Head of caudate nucleus (tissue), 42 donors: ENCODE results near the gene ANKRD30BL.
"Not testable (repeated sequence)": the region's sequence is repeated elsewhere in the genome, so short reads cannot be mapped to it uniquely, and the experiment has no call there.

ENCODE experiments used
- DNase-seq, 42 donors: peaks; one replicate each; pipeline versions ENCODE4 v3.0.0 to v3.0.0-alpha.2; 2020 to 2021; ENCODE audit warnings: mixed read lengths in 7 of 42
- intact Hi-C: fragments of 100-400 bp; cut with DNase I; formaldehyde crosslinking; loops from one replicate; pipeline ENCODE4 v1.15.0; 2022

The ANKRD30BL gene, protein sequence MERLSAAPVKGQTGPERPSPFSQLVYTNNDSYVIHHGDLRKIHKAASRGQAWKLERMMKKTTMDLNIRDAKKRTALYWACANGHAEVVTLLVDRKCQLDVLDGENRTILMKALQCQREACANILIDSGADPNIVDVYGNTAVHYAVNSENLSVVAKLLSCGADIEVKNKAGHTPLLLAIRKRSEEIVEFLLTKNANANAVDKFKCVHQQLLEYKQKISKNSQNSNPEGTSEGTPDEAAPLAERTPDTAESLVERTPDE

GRCh38 chr2:132161161-132162124 lies at the start of gene ANKRD30BL:
TSS of gene ANKRD30BL (minus strand) at chr2:132161952. CDS start at chr2:132161705, 247 bp downstream.
- DNase-seq, intact Hi-C loops: not testable (repeated sequence)

DNA sequence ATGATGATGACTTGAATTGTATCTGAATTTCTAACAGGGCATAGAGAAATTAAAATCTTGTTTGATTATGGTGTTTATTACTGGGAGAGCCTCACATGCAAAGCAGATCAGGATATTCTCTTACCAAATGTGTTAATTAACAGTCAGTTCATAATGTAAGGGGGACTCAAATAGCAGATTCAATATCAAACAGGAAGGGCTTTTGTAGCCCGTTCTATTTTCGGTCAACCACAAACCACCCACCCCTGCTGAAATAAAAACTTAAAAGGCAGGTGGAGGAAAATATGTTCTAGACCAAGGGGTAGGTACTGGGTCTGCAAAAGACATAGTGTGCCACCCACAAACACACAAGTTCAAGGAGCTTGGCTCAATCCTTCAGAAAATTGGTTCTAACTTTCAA lies 41.1 kb upstream of the ANKRD30BL start:
- DNase-seq, intact Hi-C loops: not testable (repeated sequence)

DNA sequence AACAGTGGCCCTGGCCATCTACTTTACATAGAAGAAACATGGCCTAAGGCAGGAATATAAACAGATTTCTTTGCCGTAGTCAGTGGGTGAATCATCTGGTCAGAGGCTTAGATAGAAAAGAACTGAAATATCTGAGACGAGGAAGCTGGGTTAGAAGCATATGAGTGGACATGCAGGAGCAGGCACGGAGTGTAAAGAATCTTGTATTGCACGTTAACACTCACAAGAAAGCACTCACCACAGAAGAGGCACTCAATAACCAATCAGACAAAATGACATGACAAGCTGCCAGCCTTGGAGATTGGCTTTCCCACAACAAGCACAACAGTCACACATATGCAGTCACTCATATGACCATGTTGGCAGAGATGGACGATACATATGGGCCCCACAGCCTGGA lies 31.1 kb upstream of the ANKRD30BL start:
- intact Hi-C loops, DNase-seq: not testable (repeated sequence)

DNA sequence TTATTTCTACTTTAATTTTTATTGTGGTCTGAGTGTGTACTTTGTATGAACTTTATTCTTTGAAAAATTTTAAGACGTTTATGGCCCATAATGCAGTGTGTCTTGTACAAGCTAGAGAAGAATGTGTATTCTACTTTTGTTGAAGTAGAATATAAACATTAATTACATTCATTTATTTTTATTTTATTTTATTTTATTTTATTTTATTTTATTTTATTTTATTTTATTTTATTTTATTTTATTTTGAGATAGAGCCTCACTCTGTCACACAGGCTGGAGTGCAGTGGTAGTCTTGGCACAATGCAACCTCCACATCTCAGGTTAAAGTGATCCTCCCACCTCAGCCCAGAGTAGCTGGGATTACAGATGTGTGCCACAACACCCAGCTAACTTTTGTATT lies 5.3 kb upstream of the ANKRD30BL start:
- DNase-seq, intact Hi-C loops: not testable (repeated sequence)

- intact Hi-C loops: not testable (repeated sequence)
Measured at GRCh38 chr2:132162125-132162660, 441 bp upstream of the ANKRD30BL start.

DNA sequence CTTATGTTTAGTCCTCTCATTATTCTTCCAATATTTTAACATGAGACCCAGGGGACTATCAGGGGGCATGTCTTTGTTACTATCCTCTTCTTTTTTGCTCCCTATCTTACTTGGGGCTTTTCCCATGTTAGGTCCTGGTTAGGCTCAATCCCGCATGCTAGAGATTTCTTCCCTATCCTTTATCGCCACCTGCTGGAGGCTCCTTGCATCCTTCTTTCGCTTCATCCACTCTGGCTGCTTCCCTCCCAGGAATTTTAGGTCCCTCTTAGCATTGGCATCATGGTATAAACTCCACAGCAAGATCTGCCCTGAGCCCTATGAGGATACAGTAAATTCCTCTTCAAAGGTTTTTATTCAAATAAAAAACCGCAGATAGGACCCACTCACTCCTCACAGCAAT lies 15.0 kb downstream of the ANKRD30BL start:
- peak; percentile 9 to 89 (median 72) for DNase-seq

More at GRCh38 chr2:132162125-132162660, 441 bp upstream of the ANKRD30BL start:
- DNase-seq: not testable (repeated sequence)

More for the DNA sequence above, 15.0 kb downstream of the ANKRD30BL start:
- intact Hi-C loops: not testable (repeated sequence)
